Measurements from ENCODE around the gene UBALD2.
"Not testable (repeated sequence)": the region's sequence is repeated elsewhere in the genome, so short reads cannot be mapped to it uniquely, and the experiment has no call there.

The UBALD2 gene

GRCh38 chr17:76246080-76247066 lies 18.8 kb upstream of the UBALD2 start:
- no peak for DNase-seq (ENCODE audit: low read depth)

GRCh38 chr17:76247304-76247703 lies 17.8 kb upstream of the UBALD2 start:
- DNase-seq (ENCODE audit: low read depth) = no peak

- DNase-seq (ENCODE audit: low read depth) = no peak
These were observed 16.9 kb upstream of the UBALD2 start for GRCh38 chr17:76248013-76248782.

- DNase-seq (ENCODE audit: low read depth) = no peak
These were observed 15.0 kb upstream of the UBALD2 start for GRCh38 chr17:76250141-76250540.

- no peak for DNase-seq (ENCODE audit: low read depth)
These were observed 13.6 kb upstream of the UBALD2 start for GRCh38 chr17:76251478-76252039.

- no peak for DNase-seq (ENCODE audit: low read depth)
These were observed 12.9 kb upstream of the UBALD2 start for GRCh38 chr17:76252040-76252954.

- DNase-seq (ENCODE audit: low read depth) = not testable (repeated sequence)
These were observed 12.0 kb upstream of the UBALD2 start for GRCh38 chr17:76252967-76253766.

GRCh38 chr17:76253841-76254240 lies 11.3 kb upstream of the UBALD2 start:
- DNase-seq (ENCODE audit: low read depth) = no peak

- DNase-seq (ENCODE audit: low read depth) = no peak
These were observed 10.9 kb upstream of the UBALD2 start for GRCh38 chr17:76254275-76254674.

- no peak for DNase-seq (ENCODE audit: low read depth)
These were observed 9.2 kb upstream of the UBALD2 start for GRCh38 chr17:76255801-76256429.

GRCh38 chr17:76256430-76257050 lies 8.6 kb upstream of the UBALD2 start:
- not testable (repeated sequence) for DNase-seq (ENCODE audit: low read depth)

- DNase-seq (ENCODE audit: low read depth) = no peak
These were observed 4.9 kb upstream of the UBALD2 start for GRCh38 chr17:76260220-76260619.

GRCh38 chr17:76260669-76261068 lies 4.5 kb upstream of the UBALD2 start:
- DNase-seq (ENCODE audit: low read depth) = no peak

- no peak for DNase-seq (ENCODE audit: low read depth)
These were observed 3.5 kb upstream of the UBALD2 start for GRCh38 chr17:76261421-76262215.

GRCh38 chr17:76262732-76263344 lies 2.3 kb upstream of the UBALD2 start:
- DNase-seq (ENCODE audit: low read depth) = no peak

GRCh38 chr17:76263896-76264295 lies 1.3 kb upstream of the UBALD2 start:
- no peak for DNase-seq (ENCODE audit: low read depth)

- no peak for DNase-seq (ENCODE audit: low read depth)
These were observed 758 bp upstream of the UBALD2 start for GRCh38 chr17:76264425-76264754.

GRCh38 chr17:76265624-76266243 lies 586 bp downstream of the UBALD2 start:
- DNase-seq (ENCODE audit: low read depth) = peak; percentile 34

All from T-helper 22 cell (primary cell).